GM21576 (cell line): ENCODE results near the gene MYH9.
"Not testable (repeated sequence)": the region's sequence is repeated elsewhere in the genome, so short reads cannot be mapped to it uniquely, and the experiment has no call there.

Experiments used
- ATAC-seq: cut with Tn5 transposase; IDR thresholded peaks from one replicate; pipeline ENCODE4 v1.9.1; 2021; ENCODE audit warnings: mild to moderate bottlenecking, moderate library complexity; ENCODE audit not compliant: unreplicated experiment

MYH9 gene

GRCh38 chr22:36253523-36254490 lies 134.0 kb downstream of the MYH9 start:
- no peak for ATAC-seq

GRCh38 chr22:36252754-36253522 lies 134.8 kb downstream of the MYH9 start, which contains the start of gene APOL1:
APOL1 (plus strand) TSS chr22:36253133; CDS start chr22:36254956, 1,823 bp downstream.
- peak; percentile 60 for ATAC-seq

- ATAC-seq: not testable (repeated sequence)
Observed at GRCh38 chr22:36251979-36252608, 135.7 kb downstream of the MYH9 start.

GRCh38 chr22:36250292-36250960 lies 137.3 kb downstream of the MYH9 start:
- ATAC-seq: not testable (repeated sequence)

GRCh38 chr22:36249160-36249559 lies 138.6 kb downstream of the MYH9 start:
- ATAC-seq: no peak

GRCh38 chr22:36247955-36248354 lies 139.8 kb downstream of the MYH9 start:
- ATAC-seq: no peak

GRCh38 chr22:36246718-36247117 lies 141.0 kb downstream of the MYH9 start:
- ATAC-seq: no peak

GRCh38 chr22:36245805-36246356 lies 141.9 kb downstream of the MYH9 start:
- ATAC-seq: no peak

- no peak for ATAC-seq
Observed at GRCh38 chr22:36244522-36245391, 143.0 kb downstream of the MYH9 start.

GRCh38 chr22:36243986-36244385 lies 143.8 kb downstream of the MYH9 start:
- no peak for ATAC-seq

GRCh38 chr22:36239401-36240171 lies 148.2 kb downstream of the MYH9 start, which contains the start of gene APOL2:
APOL2 (minus strand) TSS chr22:36239527; CDS start chr22:36233162, 6,365 bp downstream.
- peak; percentile 84 for ATAC-seq

GRCh38 chr22:36239150-36239400 lies 148.7 kb downstream of the MYH9 start:
- ATAC-seq: no peak

- ATAC-seq: no peak
Observed at GRCh38 chr22:36238373-36239149, 149.2 kb downstream of the MYH9 start.

GRCh38 chr22:36237462-36238372 lies 150.1 kb downstream of the MYH9 start:
- ATAC-seq: no peak

GRCh38 chr22:36236388-36237319 lies 151.1 kb downstream of the MYH9 start:
- no peak for ATAC-seq

GRCh38 chr22:36235585-36235984 lies 152.2 kb downstream of the MYH9 start:
- no peak for ATAC-seq
